AG09319 (cell line): ENCODE data around the gene ZNF185.

Source experiments
- DNase-seq: peaks from one replicate; pipeline ENCODE4 v3.0.0-alpha.2; 2010; ENCODE audit warnings: low read depth; ENCODE audit errors: extremely low read depth
- CTCF ChIP-seq: IDR thresholded peaks from 2 replicates; pipeline ENCODE4 v1.5.1; 2011; ENCODE audit warnings: low read depth, mild to moderate bottlenecking, inconsistent platforms, low read length, moderate library complexity

Gene ZNF185

GRCh38 chrX:152930516-152930915 is 32.6 kb downstream of the ZNF185 start:
- DNase-seq, result no peak

GRCh38 chrX:152932144-152932543 is 34.3 kb downstream of the ZNF185 start:
- DNase-seq, result no peak

More at GRCh38 chrX:152930516-152930915, 32.6 kb downstream of the ZNF185 start:
- no peak for TF ChIP-seq CTCF

DNA sequence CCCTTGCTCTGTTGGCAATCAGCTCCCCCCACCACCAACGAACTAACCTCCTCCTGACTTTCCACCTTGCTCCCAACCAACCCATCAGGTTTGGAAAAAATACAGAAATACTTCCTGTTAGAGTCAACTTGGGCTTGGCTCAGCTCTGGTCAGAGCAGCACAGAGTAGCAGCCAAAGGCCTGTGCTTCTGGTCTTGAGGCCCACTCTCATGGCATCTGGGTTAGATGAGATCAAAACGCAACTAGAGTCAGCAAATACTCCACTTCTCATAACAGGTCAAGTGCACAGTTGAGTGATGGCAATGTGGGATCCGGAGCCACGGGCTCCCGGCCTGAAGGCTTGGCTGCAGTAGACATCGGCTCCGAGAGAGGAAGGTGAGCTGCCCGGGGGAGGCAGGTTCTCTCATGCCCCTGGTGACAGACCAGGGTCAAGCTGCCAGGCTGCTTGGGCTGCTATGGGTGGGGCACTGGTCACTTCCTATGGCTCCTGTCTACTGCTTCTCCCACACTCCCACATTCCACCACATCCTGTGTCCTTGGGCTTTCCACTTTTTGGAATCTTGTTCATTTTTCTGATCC is 34.8 kb downstream of the ZNF185 start:
- TF ChIP-seq CTCF, result no peak
- no peak for DNase-seq

More at GRCh38 chrX:152932144-152932543, 34.3 kb downstream of the ZNF185 start:
- TF ChIP-seq CTCF, result no peak

- no peak for DNase-seq
- no peak for TF ChIP-seq CTCF
Measured at GRCh38 chrX:152936306-152936705, 38.4 kb downstream of the ZNF185 start.

GRCh38 chrX:152937236-152937635 is 39.4 kb downstream of the ZNF185 start:
- DNase-seq, result no peak
- no peak for TF ChIP-seq CTCF

DNA sequence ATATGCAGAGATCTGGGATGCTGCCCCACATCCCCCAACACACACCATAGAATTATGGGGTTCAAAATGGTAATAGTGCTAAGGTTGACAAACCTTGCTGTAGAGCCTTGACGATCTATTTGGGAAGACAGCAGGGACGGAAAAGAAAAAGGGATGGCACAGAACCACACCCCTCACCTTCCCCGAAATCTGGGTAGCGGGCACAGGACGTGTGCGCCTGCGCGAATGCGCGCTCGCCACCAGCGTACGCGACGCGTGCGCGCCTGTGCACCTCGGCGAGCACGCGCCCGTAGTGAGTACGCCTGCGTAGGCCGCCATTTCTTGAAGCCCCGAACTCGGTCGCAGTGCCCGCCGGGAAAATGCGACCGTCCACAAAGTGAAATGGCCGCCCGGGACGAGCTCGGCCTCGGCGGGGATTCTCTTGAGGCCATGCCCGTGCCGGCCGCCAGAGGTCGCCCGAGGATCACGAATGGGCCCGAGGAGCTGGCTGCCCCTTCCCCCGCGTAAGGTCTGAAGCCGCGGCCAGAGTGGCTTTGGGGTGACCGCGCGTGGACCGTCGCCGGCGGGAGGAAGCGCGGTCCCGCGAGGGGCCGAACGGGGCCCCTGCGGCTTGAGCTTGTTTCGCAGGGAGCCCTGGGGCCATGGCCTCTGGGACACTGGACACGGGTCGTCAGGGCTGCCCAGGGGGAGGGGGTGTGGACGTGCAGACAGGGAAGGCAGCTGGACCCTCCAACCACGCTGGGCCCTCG is 43.6 kb downstream of the ZNF185 start:
- DNase-seq, result peak; percentile 83
- peak; percentile 66 for TF ChIP-seq CTCF

DNA sequence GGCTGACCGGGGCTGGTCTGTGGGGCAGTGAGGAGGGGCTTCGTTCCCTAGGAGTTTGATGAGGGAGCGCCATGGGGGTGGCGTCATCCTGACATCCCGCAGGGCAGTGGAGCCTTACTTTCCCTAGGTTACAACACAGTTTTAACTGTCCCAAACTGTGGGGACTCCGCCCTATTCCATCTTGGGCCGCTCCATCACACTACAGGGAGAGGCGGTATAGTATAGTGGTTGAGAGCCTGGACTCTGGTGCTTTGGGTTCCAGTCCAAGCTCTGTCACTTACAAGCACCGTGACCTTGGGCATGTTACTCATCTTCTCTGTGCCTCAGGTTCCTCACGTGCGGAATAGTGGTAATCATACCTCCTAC is 44.2 kb downstream of the ZNF185 start:
- TF ChIP-seq CTCF, result no peak
- DNase-seq, result no peak
